Skeletal muscle cell (primary cell): Measurements from ENCODE around the gene MTREX.
"Not testable (repeated sequence)": the region's sequence is repeated elsewhere in the genome, so short reads cannot be mapped to it uniquely, and the experiment has no call there.

ENCODE experiments used
- DNase-seq: peaks from one replicate; pipeline ENCODE4 v3.0.0-alpha.2; 2010; ENCODE audit warnings: low read depth
- H3K4me3 ChIP-seq: 2 replicates; pipeline ENCODE4 v1.5.1; 2011; ENCODE audit warnings: low read depth, mild to moderate bottlenecking, control low read depth, low read length, moderate library complexity

The MTREX gene

GRCh38 chr5:55307383-55308253 is at the start of gene MTREX, which contains the start of gene DHX29:
MTREX (plus strand) TSS chr5:55307989; CDS start chr5:55308014, 25 bp downstream.
DHX29 (minus strand) TSS chr5:55307694; CDS start chr5:55307573, 121 bp downstream.
- peak; percentile 75 for DNase-seq
- H3K4me3 ChIP-seq: peak within 1 kb of the TSS; percentile 80

- DNase-seq: no peak
- H3K4me3 ChIP-seq: no peak overlapping the region
Observed at GRCh38 chr5:55258339-55258738, 49.5 kb upstream of the MTREX start.

GRCh38 chr5:55276771-55277170 is 31.0 kb upstream of the MTREX start:
- H3K4me3 ChIP-seq: no peak overlapping the region
- no peak for DNase-seq

GRCh38 chr5:55278778-55279177 is 29.0 kb upstream of the MTREX start:
- H3K4me3 ChIP-seq: no peak overlapping the region
- peak; percentile 9 for DNase-seq

- DNase-seq: no peak
Observed at GRCh38 chr5:55286411-55286933, 21.3 kb upstream of the MTREX start.

GRCh38 chr5:55289808-55290207 is 18.0 kb upstream of the MTREX start:
- no peak overlapping the region for H3K4me3 ChIP-seq
- no peak for DNase-seq

More at GRCh38 chr5:55286411-55286933, 21.3 kb upstream of the MTREX start:
- no peak overlapping the region for H3K4me3 ChIP-seq

GRCh38 chr5:55290991-55291390 is 16.8 kb upstream of the MTREX start:
- no peak for DNase-seq
- H3K4me3 ChIP-seq: no peak overlapping the region

GRCh38 chr5:55294935-55295334 is 12.9 kb upstream of the MTREX start:
- no peak overlapping the region for H3K4me3 ChIP-seq
- no peak for DNase-seq

- no peak for DNase-seq
- no peak overlapping the region for H3K4me3 ChIP-seq
Observed at GRCh38 chr5:55300890-55301289, 6.9 kb upstream of the MTREX start.

GRCh38 chr5:55303238-55303690 is 4.5 kb upstream of the MTREX start:
- DNase-seq: peak; percentile 37
- no peak overlapping the region for H3K4me3 ChIP-seq

GRCh38 chr5:55304584-55304983 is 3.2 kb upstream of the MTREX start:
- no peak overlapping the region for H3K4me3 ChIP-seq
- no peak for DNase-seq

GRCh38 chr5:55305345-55305744 is 2.4 kb upstream of the MTREX start:
- peak overlapping the region; percentile 80 for H3K4me3 ChIP-seq
- DNase-seq: no peak

- no peak for DNase-seq
Observed at GRCh38 chr5:55306641-55307382, 977 bp upstream of the MTREX start.

GRCh38 chr5:55308254-55308836 is 556 bp downstream of the MTREX start:
- no peak for DNase-seq
- H3K4me3 ChIP-seq: peak overlapping the region; percentile 80

More at GRCh38 chr5:55306641-55307382, 977 bp upstream of the MTREX start:
- H3K4me3 ChIP-seq: peak overlapping the region; percentile 80

GRCh38 chr5:55313870-55314617 is 6.3 kb downstream of the MTREX start:
- no peak overlapping the region for H3K4me3 ChIP-seq
- DNase-seq: no peak

GRCh38 chr5:55316289-55316688 is 8.5 kb downstream of the MTREX start:
- H3K4me3 ChIP-seq: no peak overlapping the region
- no peak for DNase-seq

GRCh38 chr5:55316837-55317236 is 9.0 kb downstream of the MTREX start:
- no peak for DNase-seq
- H3K4me3 ChIP-seq: no peak overlapping the region

- not testable (repeated sequence) for H3K4me3 ChIP-seq, DNase-seq
Observed at GRCh38 chr5:55318237-55318636, 10.4 kb downstream of the MTREX start.

- DNase-seq: no peak
- no peak overlapping the region for H3K4me3 ChIP-seq
Observed at GRCh38 chr5:55319491-55319890, 11.7 kb downstream of the MTREX start.
